Transverse colon (tissue), 4 donors: ENCODE measurements around the gene RAF1.

Experiments used
- EP300 ChIP-seq: sonication (generic); formaldehyde crosslinking; IDR thresholded peaks from one replicate; pipeline ENCODE4 v1.6.1; 2017; ENCODE audit warnings: antibody characterized with exemption, low read depth
- POLR2A ChIP-seq: fragments of 450-650 bp; IDR thresholded peaks from one replicate; pipeline ENCODE4 v1.6.1; 2016; ENCODE audit warnings: antibody characterized with exemption, mild to moderate bottlenecking, moderate library complexity
- POLR2AphosphoS5 ChIP-seq, 3 donors: sonication (generic); formaldehyde crosslinking; IDR thresholded peaks; one replicate each; pipeline ENCODE4 v1.6.1; 2016; ENCODE audit warnings: antibody characterized with exemption in 3 of 3
- TF ChIP-seq, protein P1 (sequence below), 5 experiments: fragments of 200-600 bp in 3 of 5; fragments of 450-650 bp in 2 of 5; sonication (generic) in 3 of 5; IDR thresholded peaks; 1 replicate in 2 of 5; 2 replicates in 3 of 5; pipeline ENCODE4 v1.5.1; 2016 to 2017; ENCODE audit warnings: antibody characterized with exemption in 5 of 5, inconsistent platforms in 3 of 5, mild to moderate bottlenecking in 2 of 5, moderate library complexity in 1 of 5

DNA sequence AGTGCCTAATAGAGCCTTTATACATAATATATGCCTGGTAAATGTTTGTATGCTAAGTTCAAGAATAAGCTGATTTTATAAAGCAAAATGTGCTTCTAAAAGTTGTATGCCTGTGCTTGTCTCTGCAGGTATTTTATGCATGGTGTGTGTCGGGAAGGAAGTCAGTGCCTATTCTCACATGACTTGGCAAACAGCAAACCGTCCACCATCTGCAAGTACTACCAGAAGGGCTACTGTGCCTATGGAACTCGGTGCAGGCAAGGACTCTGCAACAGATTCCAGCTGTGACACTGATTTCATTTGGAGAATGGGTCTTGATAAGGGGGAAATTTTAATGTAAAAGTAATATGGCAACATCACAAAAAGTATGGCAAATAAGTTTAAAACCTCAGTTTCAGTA lies 95.2 kb downstream of the RAF1 start:
- TF ChIP-seq POLR2A = no peak
- TF ChIP-seq, protein P1, sequence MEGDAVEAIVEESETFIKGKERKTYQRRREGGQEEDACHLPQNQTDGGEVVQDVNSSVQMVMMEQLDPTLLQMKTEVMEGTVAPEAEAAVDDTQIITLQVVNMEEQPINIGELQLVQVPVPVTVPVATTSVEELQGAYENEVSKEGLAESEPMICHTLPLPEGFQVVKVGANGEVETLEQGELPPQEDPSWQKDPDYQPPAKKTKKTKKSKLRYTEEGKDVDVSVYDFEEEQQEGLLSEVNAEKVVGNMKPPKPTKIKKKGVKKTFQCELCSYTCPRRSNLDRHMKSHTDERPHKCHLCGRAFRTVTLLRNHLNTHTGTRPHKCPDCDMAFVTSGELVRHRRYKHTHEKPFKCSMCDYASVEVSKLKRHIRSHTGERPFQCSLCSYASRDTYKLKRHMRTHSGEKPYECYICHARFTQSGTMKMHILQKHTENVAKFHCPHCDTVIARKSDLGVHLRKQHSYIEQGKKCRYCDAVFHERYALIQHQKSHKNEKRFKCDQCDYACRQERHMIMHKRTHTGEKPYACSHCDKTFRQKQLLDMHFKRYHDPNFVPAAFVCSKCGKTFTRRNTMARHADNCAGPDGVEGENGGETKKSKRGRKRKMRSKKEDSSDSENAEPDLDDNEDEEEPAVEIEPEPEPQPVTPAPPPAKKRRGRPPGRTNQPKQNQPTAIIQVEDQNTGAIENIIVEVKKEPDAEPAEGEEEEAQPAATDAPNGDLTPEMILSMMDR (IDR thresholded peaks at IDR 0.05) = no peak
- no peak for TF ChIP-seq EP300
- TF ChIP-seq POLR2AphosphoS5 (IDR thresholded peaks at IDR 0.05) = no peak
